ENCODE measurements around the gene LONP1.
"Not testable (repeated sequence)": the region's sequence is repeated elsewhere in the genome, so short reads cannot be mapped to it uniquely, and the experiment has no call there.

The LONP1 gene

GRCh38 chr19:5707576-5708575 lies 12.1 kb downstream of the LONP1 start:
- DNase-seq: peak; percentile 54

- DNase-seq: no peak
Measured at GRCh38 chr19:5706876-5707573, 12.9 kb downstream of the LONP1 start.

DNA sequence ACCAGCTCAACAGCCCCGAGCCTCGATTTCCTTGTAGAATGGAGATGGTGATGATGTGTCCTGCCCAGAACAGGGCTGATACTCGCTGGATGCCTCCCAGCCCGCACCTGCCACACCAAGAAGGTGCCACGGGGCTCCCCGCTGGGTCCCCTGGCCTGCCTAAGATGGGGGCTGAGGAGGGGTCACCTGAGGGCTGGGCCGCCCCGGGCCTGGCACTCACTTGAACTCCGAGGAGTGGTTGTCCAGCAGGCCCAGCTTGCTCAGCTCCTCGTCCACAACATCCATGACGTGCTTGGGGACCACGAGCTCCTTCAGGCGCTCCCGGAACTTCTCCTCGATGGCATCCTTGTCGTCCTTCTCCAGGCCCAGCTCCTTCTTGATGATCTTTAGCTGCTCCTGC lies 14.4 kb downstream of the LONP1 start:
- no peak for DNase-seq

- no peak for DNase-seq
Measured at GRCh38 chr19:5703819-5704818, 15.8 kb downstream of the LONP1 start.

- not testable (repeated sequence) for DNase-seq
Measured at GRCh38 chr19:5702053-5702410, 17.9 kb downstream of the LONP1 start.

- DNase-seq: no peak
Measured at GRCh38 chr19:5700455-5701092, 19.4 kb downstream of the LONP1 start.

DNA sequence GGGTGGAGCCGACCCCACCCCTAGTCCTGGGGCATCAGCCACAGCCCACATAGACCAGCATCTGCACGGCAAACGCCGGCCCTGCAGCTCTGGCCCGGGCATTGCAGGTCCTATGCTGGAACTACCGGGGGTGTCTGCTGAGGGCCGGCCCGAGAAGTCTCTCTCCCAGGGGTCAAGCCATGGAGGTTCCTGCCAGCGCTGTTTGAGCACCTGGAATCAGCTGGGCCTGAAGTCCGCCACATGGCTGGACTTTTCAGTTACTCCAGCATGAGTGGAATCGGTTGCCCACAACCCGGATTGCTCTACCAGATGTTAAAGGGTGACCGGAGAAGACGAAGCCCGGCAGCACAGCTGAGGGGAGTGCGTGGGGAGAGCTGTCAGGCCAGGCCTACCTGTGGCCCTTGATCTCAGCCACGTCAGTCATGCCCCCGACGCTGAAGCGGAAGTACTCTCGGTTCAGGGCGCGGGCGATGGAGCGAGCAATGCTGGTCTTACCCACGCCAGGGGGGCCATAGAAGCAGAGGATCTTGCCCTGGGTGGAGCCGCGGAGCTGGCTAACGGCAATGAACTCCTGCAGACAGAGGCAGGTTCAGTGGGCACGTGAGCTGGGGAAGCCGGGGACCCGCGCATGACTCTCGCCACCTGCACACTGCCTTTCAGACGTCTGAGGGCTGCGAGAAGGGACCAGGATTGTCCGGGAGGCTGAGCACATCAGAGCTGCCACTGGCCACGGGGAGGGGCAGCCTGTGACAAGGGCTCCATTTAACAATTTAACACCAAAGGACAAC lies 21.1 kb downstream of the LONP1 start:
- no peak for DNase-seq

GRCh38 chr19:5697890-5698634 lies 21.9 kb downstream of the LONP1 start:
- DNase-seq: no peak

- DNase-seq: no peak
Measured at GRCh38 chr19:5697022-5697889, 22.7 kb downstream of the LONP1 start.

DNA sequence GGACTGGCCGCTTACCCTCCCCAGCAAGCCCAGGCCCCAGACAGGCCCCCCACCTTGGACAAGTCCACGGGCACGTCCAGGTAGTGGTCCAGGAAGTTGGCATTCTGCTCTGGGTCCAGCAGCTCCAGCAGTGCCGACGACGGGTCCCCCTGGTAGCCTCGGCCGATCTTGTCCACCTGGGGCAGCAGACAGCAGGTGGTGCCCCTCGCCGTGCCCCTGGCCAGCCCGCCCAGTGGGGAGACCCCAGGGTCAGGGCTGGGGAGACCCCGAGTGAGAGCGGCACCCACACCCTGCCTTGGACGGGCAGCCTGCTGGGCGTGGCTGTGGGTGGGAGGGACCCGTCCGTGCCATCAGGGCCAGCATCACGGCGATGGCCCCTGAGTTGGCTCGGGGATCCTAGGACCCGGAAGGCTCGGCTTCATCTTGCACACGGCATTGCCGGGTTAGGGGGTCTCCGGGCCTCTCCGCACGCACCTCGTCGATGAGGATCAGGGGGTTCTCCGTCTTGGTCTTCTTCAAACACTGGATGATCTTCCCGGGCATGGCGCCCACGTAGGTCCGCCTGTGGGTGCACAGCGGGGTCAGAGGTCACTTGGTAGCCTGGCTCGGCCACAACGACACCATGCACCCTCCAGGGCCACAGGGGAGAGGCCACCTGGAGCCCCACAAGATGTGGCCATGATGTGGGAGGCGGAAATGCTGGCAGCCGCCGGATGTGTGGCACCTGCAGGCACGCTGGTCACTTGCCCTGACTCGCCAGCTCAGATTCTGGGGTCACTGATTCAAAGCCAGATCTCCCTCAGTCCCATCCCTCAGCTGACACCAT lies 23.5 kb downstream of the LONP1 start:
- DNase-seq: no peak

GRCh38 chr19:5695649-5696195 lies 24.2 kb downstream of the LONP1 start:
- no peak for DNase-seq

DNA sequence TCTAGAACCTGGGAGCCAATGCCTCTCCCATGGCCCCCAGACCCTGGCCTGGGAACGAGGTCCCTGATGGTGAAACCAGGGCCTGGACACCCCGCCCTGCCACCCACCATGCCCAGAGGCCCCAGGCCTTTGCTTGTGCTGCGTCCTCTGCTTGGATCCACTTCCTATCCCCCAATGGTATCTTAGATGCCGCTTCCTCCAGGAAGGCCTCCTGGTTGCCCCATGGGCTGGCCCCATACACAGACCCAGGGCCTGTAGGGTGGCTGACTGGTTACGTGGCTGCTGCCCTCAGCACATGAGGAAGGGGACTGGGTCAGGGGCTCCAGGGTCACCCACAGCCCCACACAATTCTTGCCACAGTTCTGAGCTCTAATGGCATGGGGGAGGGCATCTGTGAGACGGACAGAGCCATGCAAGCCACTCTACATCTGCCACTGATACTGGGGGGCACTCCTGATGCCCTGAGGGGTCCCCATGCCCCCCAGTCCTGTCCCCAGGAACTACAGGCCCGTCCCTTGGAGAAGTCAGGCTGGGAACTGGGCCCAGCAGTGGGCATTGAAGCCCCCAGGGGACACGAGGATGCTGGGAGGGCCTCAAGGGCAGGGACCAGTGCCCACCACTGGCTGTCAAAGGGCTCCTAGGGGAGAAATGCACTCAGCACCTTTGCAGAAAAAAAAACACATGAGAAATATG lies 24.8 kb downstream of the LONP1 start:
- DNase-seq: peak; percentile 49

- DNase-seq: no peak
Measured at GRCh38 chr19:5694167-5694955, 25.6 kb downstream of the LONP1 start.

GRCh38 chr19:5693195-5694166 lies 26.5 kb downstream of the LONP1 start:
- no peak for DNase-seq

DNA sequence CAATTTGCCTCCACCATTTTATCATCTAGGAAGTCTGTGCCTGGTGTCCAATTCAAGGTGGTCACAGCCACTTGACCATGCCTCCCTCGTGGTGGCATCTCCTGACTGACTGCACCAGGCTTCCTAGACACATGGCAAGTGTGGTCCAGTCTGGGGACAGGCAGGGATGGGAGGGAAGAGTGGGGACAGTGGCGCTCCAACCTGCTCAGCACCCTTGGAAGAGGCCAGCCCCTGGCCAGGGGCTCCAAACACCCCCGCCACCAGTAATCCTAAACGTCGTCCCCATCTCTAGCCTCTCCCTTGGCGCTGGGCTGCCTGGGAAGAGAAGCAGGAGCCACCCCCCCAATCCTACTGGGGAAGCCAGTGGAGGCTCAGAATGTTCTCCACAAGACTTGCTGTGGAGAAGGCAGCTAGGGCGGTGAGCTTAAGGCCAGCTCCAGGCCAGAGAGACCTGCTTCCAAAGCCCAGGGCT lies 27.2 kb downstream of the LONP1 start:
- no peak for DNase-seq
